GM19372 (cell line): ENCODE measurements around the gene EPB41L2.

Experiments used
- ATAC-seq: cut with Tn5 transposase; IDR thresholded peaks from one replicate; pipeline ENCODE4 v1.9.1; 2021; ENCODE audit warnings: mild to moderate bottlenecking, low read depth, moderate library complexity; ENCODE audit not compliant: unreplicated experiment

Gene EPB41L2

DNA sequence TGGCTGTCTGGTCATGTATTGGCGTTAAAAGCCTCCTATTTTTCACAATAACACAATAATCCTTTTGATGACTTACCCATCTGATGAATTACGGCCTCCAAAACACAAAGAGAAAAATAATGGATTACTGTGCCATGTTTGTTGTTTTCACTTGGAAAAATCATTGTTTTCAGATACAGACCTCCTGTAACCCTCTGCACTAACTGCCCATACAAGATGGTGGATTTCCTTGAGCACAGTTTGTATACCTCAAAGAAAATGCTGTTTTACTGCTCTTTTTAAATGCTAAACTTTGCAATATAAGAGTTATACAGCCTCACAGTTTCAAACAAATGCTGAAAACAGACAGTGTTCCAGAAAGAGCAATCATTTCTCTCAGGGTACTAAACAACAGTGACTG, 174.8 kb downstream of the EPB41L2 start:
- no peak for ATAC-seq

- no peak for ATAC-seq
Observed at GRCh38 chr6:130886966-130887365, 176.1 kb downstream of the EPB41L2 start.

DNA sequence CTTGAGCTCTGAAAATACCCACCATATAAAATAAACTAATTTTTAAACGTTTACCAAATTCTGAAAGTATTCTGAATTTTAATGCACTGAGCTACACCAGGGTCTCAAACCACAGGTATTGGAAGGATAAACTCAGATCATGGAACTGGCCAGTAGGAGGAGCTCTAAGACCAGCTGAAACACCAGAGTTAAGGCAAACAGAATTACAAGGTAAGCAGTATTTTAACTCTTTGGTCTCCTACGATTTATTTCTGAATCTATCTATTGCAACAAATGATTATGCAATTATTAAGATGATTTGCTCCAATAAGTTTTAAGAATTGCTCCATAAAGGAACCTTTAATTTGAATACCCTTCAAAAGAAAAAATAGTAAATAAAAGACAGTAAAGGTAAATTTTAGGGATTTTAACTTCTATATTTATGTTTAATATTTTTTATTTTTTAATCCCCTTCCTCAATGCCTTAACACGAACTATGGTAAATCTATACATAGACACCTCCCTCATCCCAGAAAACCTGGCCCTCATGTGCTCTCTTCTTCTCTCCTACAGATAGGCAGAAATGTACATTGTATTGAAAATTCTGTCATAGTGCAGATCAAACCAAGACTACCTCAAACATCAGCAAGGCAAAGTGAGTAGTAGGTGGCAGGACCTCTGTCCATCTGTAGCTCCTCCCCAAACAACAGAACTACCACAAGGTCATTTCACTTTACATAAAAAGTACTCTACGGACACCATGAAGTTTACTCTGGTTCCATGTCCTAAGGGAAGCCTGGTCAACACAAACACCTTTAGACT, 177.5 kb downstream of the EPB41L2 start:
- ATAC-seq, result peak; percentile 95

GRCh38 chr6:130882370-130882769, 180.7 kb downstream of the EPB41L2 start:
- ATAC-seq, result no peak

- ATAC-seq, result no peak
Observed at GRCh38 chr6:130879826-130880225, 183.2 kb downstream of the EPB41L2 start.

GRCh38 chr6:130873746-130874145, 189.3 kb downstream of the EPB41L2 start:
- ATAC-seq, result no peak

- peak; percentile 56 for ATAC-seq
Observed at GRCh38 chr6:130872250-130873095, 190.6 kb downstream of the EPB41L2 start.

- no peak for ATAC-seq
Observed at GRCh38 chr6:130870179-130870880, 192.7 kb downstream of the EPB41L2 start.

GRCh38 chr6:130869681-130870080, 193.4 kb downstream of the EPB41L2 start:
- ATAC-seq, result no peak

DNA sequence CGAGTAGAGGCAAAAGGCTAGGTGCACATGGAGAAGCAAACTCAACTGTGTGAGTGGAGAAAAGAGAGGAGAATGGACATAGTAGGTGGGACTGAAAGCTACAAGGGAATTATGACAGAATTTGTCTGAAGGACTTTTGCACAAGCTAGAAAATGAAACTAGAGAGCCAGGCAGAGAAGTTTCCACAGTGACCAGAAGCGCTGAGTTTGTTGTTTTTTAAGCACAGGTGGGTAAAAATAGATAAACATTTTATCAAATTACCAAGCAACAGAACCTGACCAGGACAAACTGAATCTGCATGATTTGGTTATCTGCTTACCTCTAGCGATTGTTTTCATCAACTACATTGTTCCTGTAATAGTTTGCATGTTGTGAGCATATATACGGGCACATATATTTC, 197.3 kb downstream of the EPB41L2 start:
- ATAC-seq, result no peak

DNA sequence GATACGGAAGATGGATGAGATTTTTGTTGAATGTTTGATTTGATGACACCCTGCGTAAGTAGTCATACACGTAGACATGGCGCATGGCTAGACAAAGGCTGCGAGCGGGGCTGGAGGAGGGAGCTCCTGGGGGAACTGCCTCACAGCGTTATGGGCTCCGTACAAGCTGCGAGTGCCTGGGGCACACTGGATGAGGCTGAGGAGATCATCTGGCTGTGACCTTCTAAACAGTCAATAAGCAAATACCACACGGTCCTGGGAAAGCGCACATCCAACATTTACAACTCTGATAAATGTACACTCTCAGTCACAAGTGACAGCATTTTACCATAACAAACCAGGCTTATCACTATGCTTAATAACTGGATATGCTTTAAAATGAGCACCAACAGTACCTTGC, 198.7 kb downstream of the EPB41L2 start:
- ATAC-seq, result no peak

GRCh38 chr6:130863415-130864230, 199.4 kb downstream of the EPB41L2 start:
- ATAC-seq, result no peak

DNA sequence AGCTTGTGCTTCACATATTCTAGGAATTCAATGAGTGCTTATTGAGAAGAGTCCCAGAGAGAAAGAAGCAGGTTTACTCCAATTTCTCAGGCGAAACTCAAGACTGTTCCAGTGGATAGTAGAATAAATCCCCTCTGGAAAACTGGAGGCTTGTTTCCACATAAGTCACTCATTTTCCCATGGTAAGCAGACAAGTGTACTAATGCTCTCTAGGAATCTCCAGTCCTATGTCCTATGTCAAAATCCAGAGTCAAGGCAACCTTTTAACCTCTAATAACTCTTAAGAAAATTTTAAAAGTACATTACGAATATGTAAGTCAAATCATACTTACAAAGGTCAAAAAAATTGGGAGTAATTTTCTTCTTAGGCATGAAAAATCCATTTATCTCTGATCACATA, 200.7 kb downstream of the EPB41L2 start:
- ATAC-seq, result no peak

DNA sequence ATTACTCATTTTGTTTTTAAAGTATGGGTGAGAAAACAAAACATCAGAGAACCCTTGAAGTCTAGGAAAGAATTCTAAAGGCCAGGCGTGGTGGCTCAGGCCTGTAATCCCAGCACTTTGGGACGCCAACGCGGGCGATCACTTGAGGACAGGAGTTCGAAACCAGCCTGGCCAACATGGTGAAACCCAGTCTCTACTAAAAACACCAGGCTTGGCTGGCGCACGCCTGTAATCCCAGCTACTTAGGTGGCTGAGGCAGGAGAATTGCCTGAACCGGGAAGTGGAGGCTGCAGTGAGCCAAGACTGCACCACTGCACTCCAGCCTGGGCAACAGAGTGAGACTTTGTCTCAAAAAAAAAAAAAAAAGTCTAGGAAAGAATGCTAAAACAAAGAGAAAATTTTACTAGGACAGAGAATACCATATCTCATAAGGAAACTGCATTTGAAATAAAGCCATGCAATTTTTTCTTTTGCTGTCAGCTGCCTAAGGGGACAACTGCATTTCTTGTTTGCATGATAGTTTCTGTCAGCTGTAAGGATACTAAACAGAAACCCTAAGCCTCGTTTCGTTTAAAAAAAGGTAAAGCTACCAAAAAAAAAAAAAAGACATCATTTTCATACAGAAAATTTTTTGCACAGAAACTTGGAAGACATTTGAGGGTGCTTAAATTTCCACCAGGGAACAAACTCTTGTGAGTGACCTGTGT, 203.7 kb downstream of the EPB41L2 start:
- no peak for ATAC-seq

GRCh38 chr6:130858498-130859160, 204.4 kb downstream of the EPB41L2 start:
- no peak for ATAC-seq

- no peak for ATAC-seq
Observed at GRCh38 chr6:130858054-130858453, 205.0 kb downstream of the EPB41L2 start.

DNA sequence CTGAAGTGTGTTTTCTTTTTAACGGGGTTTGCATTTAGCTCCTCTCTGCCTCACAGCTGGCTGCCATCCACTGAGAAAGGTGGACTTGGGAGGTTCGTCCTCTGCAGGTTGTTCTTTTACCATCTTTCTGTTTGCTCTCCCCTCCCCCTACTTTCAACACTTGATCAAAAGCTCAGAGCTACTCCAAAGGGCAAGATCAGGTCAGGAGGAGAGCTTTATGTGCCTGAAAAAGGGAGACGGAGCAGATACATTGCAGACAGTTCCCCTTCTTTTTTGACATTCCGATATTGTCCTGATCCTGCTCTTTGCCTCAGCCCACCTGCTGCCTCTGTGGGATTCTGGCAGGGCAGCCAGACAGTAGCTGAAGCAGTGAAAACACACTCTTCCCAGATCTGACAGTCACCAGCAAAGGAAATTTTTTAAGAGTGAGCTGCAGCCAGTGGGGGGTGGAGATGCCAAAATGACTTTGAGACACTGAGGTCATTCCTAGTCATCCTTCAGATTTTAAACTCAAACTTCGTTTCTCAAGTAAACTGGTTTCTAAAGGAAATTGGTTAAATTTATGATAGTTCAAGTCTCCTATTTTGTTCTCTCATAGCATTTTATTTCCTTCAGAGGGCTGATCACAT, 209.4 kb downstream of the EPB41L2 start:
- ATAC-seq, result no peak

GRCh38 chr6:130852844-130853554, 210.0 kb downstream of the EPB41L2 start:
- ATAC-seq, result no peak
